ENCODE results near the gene MPHOSPH10.
A peak's percentile ranks its signal among the peaks of the same experiment; 100 is the strongest.

Gene MPHOSPH10

DNA sequence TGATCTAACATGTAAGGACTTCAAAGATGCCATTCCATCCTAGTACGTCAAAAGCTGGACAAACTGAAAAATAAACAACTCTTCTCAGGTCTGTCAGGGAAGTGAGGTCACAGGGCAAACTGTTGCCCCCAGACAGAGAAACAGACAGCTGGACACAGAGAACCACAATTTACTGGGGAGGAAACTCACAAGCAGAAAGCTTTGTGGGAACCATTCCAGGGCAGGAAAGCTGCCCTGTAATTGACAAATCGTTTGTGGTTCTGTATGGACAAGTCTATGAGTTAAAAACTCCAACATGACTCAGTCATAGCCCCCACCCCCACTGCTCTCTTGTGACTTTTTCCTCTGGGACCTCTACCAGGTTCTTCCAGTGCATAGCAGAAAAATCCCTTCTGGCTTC lies 28.8 kb upstream of the MPHOSPH10 start:
- TF ChIP-seq, protein P1, sequence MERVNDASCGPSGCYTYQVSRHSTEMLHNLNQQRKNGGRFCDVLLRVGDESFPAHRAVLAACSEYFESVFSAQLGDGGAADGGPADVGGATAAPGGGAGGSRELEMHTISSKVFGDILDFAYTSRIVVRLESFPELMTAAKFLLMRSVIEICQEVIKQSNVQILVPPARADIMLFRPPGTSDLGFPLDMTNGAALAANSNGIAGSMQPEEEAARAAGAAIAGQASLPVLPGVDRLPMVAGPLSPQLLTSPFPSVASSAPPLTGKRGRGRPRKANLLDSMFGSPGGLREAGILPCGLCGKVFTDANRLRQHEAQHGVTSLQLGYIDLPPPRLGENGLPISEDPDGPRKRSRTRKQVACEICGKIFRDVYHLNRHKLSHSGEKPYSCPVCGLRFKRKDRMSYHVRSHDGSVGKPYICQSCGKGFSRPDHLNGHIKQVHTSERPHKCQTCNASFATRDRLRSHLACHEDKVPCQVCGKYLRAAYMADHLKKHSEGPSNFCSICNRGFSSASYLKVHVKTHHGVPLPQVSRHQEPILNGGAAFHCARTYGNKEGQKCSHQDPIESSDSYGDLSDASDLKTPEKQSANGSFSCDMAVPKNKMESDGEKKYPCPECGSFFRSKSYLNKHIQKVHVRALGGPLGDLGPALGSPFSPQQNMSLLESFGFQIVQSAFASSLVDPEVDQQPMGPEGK (CRISPR knock-in tag; IDR thresholded peaks at IDR 0.05; ENCODE audit: borderline replicate concordance) = peak; percentile 22; the same call in 1 of the 2 replicates
- TF ChIP-seq PPARA (CRISPR knock-in tag; IDR thresholded peaks at IDR 0.05; ENCODE audit: borderline replicate concordance) = no peak
- TF ChIP-seq OSR1 (CRISPR knock-in tag; IDR thresholded peaks at IDR 0.05) = no peak
- TF ChIP-seq, protein P2, sequence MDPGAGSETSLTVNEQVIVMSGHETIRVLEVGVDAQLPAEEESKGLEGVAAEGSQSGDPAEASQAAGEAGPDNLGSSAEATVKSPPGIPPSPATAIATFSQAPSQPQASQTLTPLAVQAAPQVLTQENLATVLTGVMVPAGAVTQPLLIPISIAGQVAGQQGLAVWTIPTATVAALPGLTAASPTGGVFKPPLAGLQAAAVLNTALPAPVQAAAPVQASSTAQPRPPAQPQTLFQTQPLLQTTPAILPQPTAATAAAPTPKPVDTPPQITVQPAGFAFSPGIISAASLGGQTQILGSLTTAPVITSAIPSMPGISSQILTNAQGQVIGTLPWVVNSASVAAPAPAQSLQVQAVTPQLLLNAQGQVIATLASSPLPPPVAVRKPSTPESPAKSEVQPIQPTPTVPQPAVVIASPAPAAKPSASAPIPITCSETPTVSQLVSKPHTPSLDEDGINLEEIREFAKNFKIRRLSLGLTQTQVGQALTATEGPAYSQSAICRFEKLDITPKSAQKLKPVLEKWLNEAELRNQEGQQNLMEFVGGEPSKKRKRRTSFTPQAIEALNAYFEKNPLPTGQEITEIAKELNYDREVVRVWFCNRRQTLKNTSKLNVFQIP (CRISPR knock-in tag; IDR thresholded peaks at IDR 0.05; ENCODE audit: borderline replicate concordance, low read depth) = no peak
- TF ChIP-seq ZFP3 (CRISPR knock-in tag; IDR thresholded peaks at IDR 0.05) = no peak
- no peak for TF ChIP-seq ZNF8 (CRISPR knock-in tag; IDR thresholded peaks at IDR 0.05)
- no peak for TF ChIP-seq BACH2 (CRISPR knock-in tag; IDR thresholded peaks at IDR 0.05; ENCODE audit: borderline replicate concordance)
- ATAC-seq = no peak

DNA sequence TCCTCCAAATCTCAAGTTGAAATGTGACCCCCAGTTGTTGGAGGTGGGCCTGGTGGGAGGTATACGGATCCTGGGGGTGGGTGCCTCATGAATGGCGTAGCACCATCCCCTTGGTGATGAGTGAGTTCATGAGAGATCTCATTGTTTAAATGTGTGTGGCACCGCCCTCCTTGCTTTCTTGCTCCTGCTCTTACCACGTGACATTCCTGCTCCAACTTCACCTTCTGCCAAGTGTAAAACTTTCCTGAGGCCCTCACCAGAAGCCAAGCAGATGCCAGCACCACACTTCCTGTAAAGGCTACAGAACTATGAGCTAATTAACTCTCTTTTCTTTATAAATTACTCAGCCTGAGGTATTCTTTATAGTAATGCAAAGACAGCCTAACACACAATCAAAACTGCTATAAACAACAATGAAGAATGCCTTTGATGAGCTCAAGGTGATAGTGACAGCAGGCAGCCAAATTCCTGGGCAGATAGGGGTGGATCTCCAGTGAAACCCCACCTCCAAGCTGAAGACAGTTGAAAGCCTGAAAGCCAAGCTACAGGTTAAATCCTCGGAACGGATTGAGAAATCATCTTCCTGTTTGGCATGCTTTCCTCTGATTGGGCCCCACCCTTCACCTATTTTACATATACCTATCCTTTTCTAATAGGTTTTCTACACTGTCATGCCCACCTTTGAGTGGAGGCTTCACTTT lies 27.3 kb upstream of the MPHOSPH10 start:
- no peak for ATAC-seq
- TF ChIP-seq ARNTL (CRISPR knock-in tag; IDR thresholded peaks at IDR 0.05; ENCODE audit: borderline replicate concordance, low read depth) (no peak), ZFP30 (CRISPR knock-in tag; IDR thresholded peaks at IDR 0.05) (no peak), GLIS3 (CRISPR knock-in tag; IDR thresholded peaks at IDR 0.05) (no peak), ZNF565 (CRISPR knock-in tag; conservative IDR thresholded peaks at IDR 0.05; ENCODE audit: low read depth) (no peak), BACH2 (CRISPR knock-in tag; IDR thresholded peaks at IDR 0.05; ENCODE audit: borderline replicate concordance) (no peak), ISL1 (CRISPR knock-in tag; IDR thresholded peaks at IDR 0.05) (no peak), TCF4 (CRISPR knock-in tag; IDR thresholded peaks at IDR 0.05; ENCODE audit: borderline replicate concordance) (no peak), OSR1 (CRISPR knock-in tag; IDR thresholded peaks at IDR 0.05) (no peak), PPARA (CRISPR knock-in tag; IDR thresholded peaks at IDR 0.05; ENCODE audit: borderline replicate concordance) (no peak), CSDC2 (CRISPR knock-in tag; IDR thresholded peaks at IDR 0.05) (no peak), TOX (CRISPR knock-in tag; IDR thresholded peaks at IDR 0.05; ENCODE audit: borderline replicate concordance) (no peak), ZC3H10 (CRISPR knock-in tag; IDR thresholded peaks at IDR 0.05) (no peak), ZNF8 (CRISPR knock-in tag; IDR thresholded peaks at IDR 0.05) (no peak)
- TF ChIP-seq, protein P3, sequence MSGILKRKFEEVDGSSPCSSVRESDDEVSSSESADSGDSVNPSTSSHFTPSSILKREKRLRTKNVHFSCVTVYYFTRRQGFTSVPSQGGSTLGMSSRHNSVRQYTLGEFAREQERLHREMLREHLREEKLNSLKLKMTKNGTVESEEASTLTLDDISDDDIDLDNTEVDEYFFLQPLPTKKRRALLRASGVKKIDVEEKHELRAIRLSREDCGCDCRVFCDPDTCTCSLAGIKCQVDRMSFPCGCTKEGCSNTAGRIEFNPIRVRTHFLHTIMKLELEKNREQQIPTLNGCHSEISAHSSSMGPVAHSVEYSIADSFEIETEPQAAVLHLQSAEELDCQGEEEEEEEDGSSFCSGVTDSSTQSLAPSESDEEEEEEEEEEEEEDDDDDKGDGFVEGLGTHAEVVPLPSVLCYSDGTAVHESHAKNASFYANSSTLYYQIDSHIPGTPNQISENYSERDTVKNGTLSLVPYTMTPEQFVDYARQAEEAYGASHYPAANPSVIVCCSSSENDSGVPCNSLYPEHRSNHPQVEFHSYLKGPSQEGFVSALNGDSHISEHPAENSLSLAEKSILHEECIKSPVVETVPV (CRISPR knock-in tag; IDR thresholded peaks at IDR 0.05) = no peak
- TF ChIP-seq, protein P1 (CRISPR knock-in tag; IDR thresholded peaks at IDR 0.05; ENCODE audit: borderline replicate concordance) = no peak
- TF ChIP-seq, protein P4, sequence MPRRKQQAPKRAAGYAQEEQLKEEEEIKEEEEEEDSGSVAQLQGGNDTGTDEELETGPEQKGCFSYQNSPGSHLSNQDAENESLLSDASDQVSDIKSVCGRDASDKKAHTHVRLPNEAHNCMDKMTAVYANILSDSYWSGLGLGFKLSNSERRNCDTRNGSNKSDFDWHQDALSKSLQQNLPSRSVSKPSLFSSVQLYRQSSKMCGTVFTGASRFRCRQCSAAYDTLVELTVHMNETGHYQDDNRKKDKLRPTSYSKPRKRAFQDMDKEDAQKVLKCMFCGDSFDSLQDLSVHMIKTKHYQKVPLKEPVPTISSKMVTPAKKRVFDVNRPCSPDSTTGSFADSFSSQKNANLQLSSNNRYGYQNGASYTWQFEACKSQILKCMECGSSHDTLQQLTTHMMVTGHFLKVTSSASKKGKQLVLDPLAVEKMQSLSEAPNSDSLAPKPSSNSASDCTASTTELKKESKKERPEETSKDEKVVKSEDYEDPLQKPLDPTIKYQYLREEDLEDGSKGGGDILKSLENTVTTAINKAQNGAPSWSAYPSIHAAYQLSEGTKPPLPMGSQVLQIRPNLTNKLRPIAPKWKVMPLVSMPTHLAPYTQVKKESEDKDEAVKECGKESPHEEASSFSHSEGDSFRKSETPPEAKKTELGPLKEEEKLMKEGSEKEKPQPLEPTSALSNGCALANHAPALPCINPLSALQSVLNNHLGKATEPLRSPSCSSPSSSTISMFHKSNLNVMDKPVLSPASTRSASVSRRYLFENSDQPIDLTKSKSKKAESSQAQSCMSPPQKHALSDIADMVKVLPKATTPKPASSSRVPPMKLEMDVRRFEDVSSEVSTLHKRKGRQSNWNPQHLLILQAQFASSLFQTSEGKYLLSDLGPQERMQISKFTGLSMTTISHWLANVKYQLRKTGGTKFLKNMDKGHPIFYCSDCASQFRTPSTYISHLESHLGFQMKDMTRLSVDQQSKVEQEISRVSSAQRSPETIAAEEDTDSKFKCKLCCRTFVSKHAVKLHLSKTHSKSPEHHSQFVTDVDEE (CRISPR knock-in tag; IDR thresholded peaks at IDR 0.05) = no peak
- TF ChIP-seq, protein P5, sequence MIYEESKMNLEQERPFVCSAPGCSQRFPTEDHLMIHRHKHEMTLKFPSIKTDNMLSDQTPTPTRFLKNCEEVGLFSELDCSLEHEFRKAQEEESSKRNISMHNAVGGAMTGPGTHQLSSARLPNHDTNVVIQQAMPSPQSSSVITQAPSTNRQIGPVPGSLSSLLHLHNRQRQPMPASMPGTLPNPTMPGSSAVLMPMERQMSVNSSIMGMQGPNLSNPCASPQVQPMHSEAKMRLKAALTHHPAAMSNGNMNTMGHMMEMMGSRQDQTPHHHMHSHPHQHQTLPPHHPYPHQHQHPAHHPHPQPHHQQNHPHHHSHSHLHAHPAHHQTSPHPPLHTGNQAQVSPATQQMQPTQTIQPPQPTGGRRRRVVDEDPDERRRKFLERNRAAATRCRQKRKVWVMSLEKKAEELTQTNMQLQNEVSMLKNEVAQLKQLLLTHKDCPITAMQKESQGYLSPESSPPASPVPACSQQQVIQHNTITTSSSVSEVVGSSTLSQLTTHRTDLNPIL (CRISPR knock-in tag; IDR thresholded peaks at IDR 0.05; ENCODE audit: low read depth) = no peak
